A549 (cell line): ENCODE data around the gene TCL1A.

ENCODE experiments used
- CBX2 ChIP-seq: fragments of 200-600 bp; sonication (generic); IDR thresholded peaks from 2 replicates; pipeline ENCODE4 v1.6.1; 2016; ENCODE audit warnings: low read depth, mild to moderate bottlenecking, borderline replicate concordance
- CBX8 ChIP-seq: fragments of 200-600 bp; sonication (generic); IDR thresholded peaks from 2 replicates; pipeline ENCODE4 v1.6.1; 2016
- CEBPB ChIP-seq, 2 experiments: fragments of >200 bp in 1 of 2; sonication (Bioruptor Twin) in 1 of 2; formaldehyde crosslinking in 1 of 2; IDR thresholded peaks; 2 replicates each; pipeline ENCODE4 v1.6.1; 2012 to 2016
- CTCF ChIP-seq: fragments of >200 bp; sonication (Bioruptor Twin); formaldehyde crosslinking; IDR thresholded peaks from 3 replicates; pipeline ENCODE4 v1.5.1; 2016
- HDAC2 ChIP-seq: fragments of 200-600 bp; sonication (generic); IDR thresholded peaks from 2 replicates; pipeline ENCODE4 v1.6.1; 2016
- HEYL ChIP-seq: fragments of 250-450 bp; sonication (Bioruptor Pico); IDR thresholded peaks from 2 replicates; pipeline ENCODE4 v1.8.0; 2021; ENCODE audit warnings: mild to moderate bottlenecking, moderate library complexity
- KDM1A ChIP-seq: fragments of 200-600 bp; sonication (generic); IDR thresholded peaks from 2 replicates; pipeline ENCODE4 v1.6.1; 2016; ENCODE audit warnings: low read depth, mild to moderate bottlenecking
- PBX3 ChIP-seq: IDR thresholded peaks from 2 replicates; pipeline ENCODE4 v1.6.1; 2012
- POLR2A ChIP-seq: IDR thresholded peaks from 2 replicates; pipeline ENCODE4 v1.6.1; 2012; ENCODE audit warnings: mild to moderate bottlenecking, low read length
- RAD21 ChIP-seq, 2 experiments: fragments of >200 bp in 1 of 2; sonication (Bioruptor Twin) in 1 of 2; formaldehyde crosslinking in 1 of 2; IDR thresholded peaks in 1 of 2; conservative IDR thresholded peaks in 1 of 2; 2 replicates in 1 of 2; 3 replicates in 1 of 2; pipeline ENCODE4 v1.6.1; 2012 to 2018; ENCODE audit warnings: inconsistent platforms in 1 of 2
- USF2 ChIP-seq: fragments of 450-650 bp; IDR thresholded peaks from 2 replicates; pipeline ENCODE4 v1.6.1; 2014; ENCODE audit warnings: antibody characterized with exemption

GRCh38 chr14:95758331-95758730 is 44.4 kb upstream of the TCL1A start:
- TF ChIP-seq POLR2A (no peak), CTCF (no peak), HDAC2 (no peak), CBX2 (no peak), RAD21 (conservative IDR thresholded peaks at IDR 0.05 in 1 of 2, IDR thresholded peaks at IDR 0.05 in 1 of 2) (no peak), USF2 (no peak), KDM1A (no peak), PBX3 (no peak), CBX8 (no peak), HEYL (CRISPR knock-in tag) (no peak), CEBPB (IDR thresholded peaks at IDR 0.05) (no peak)
